Activated CD4-positive, alpha-beta T cell treated with anti-CD3 and anti-CD28 coated beads, Interleukin-2, amount 50 U/mL, for 24 hours (primary cell): ENCODE data around the gene SLC27A3.
"Not testable (repeated sequence)": the region's sequence is repeated elsewhere in the genome, so short reads cannot be mapped to it uniquely, and the experiment has no call there.

Experiments used
- DNase-seq, 2 donors: peaks; one replicate each; pipeline ENCODE4 v3.0.0-alpha.2; 2020; ENCODE audit warnings: low read depth in 1 of 2, low spot score in 1 of 2

The SLC27A3 gene

GRCh38 chr1:153779781-153780541 lies 4.8 kb downstream of the SLC27A3 start:
- no peak for DNase-seq

GRCh38 chr1:153780551-153780950 lies 5.3 kb downstream of the SLC27A3 start:
- no peak for DNase-seq

- DNase-seq = not testable (repeated sequence)
These were observed 7.4 kb downstream of the SLC27A3 start for GRCh38 chr1:153782648-153783047.

GRCh38 chr1:153783233-153784190 lies 8.3 kb downstream of the SLC27A3 start:
- DNase-seq = peak; percentile 80 to 85

GRCh38 chr1:153786038-153786790 lies 11.0 kb downstream of the SLC27A3 start:
- no peak for DNase-seq

- no peak for DNase-seq
These were observed 14.3 kb downstream of the SLC27A3 start for GRCh38 chr1:153789478-153790034.

GRCh38 chr1:153790313-153790965 lies 15.2 kb downstream of the SLC27A3 start:
- DNase-seq = no peak

GRCh38 chr1:153790966-153791647 lies 15.9 kb downstream of the SLC27A3 start:
- no peak for DNase-seq

GRCh38 chr1:153791648-153792253 lies 16.5 kb downstream of the SLC27A3 start:
- DNase-seq = no peak

- no peak for DNase-seq
These were observed 17.4 kb downstream of the SLC27A3 start for GRCh38 chr1:153792631-153793041.

- no peak for DNase-seq
These were observed 18.2 kb downstream of the SLC27A3 start for GRCh38 chr1:153793261-153793972.

- no peak for DNase-seq
These were observed 18.9 kb downstream of the SLC27A3 start for GRCh38 chr1:153793973-153794615.

GRCh38 chr1:153794624-153795329 lies 19.6 kb downstream of the SLC27A3 start:
- no peak for DNase-seq

- no peak for DNase-seq
These were observed 20.2 kb downstream of the SLC27A3 start for GRCh38 chr1:153795330-153795837.

- no peak for DNase-seq
These were observed 21.0 kb downstream of the SLC27A3 start for GRCh38 chr1:153795934-153796785.

GRCh38 chr1:153796786-153797659 lies 21.8 kb downstream of the SLC27A3 start:
- peak; percentile 66 to 85 for DNase-seq
